Measurements from ENCODE around the gene ACD. TPM values are rescaled to one million over a fixed set of nuclear protein-coding genes. Genes with fewer than 3 reads are reported as not detected.

The ACD gene
- polyA plus RNA-seq, 3 donors: 19.1 to 20.5 (median 19.8) TPM

- no peak for DNase-seq (ENCODE audit: low read depth in 3 of 3, low spot score in 2 of 3)
Observed at GRCh38 chr16:67676516-67676915, 16.5 kb upstream of the ACD start.

- DNase-seq (ENCODE audit: low read depth in 3 of 3, low spot score in 2 of 3): no peak
Observed at GRCh38 chr16:67675999-67676398, 15.9 kb upstream of the ACD start.

- DNase-seq (ENCODE audit: low read depth in 3 of 3, low spot score in 2 of 3): no peak
Observed at GRCh38 chr16:67675579-67675935, 15.5 kb upstream of the ACD start.

GRCh38 chr16:67674851-67675578 lies 15.0 kb upstream of the ACD start:
- DNase-seq (ENCODE audit: low read depth in 3 of 3, low spot score in 2 of 3): no peak

DNA sequence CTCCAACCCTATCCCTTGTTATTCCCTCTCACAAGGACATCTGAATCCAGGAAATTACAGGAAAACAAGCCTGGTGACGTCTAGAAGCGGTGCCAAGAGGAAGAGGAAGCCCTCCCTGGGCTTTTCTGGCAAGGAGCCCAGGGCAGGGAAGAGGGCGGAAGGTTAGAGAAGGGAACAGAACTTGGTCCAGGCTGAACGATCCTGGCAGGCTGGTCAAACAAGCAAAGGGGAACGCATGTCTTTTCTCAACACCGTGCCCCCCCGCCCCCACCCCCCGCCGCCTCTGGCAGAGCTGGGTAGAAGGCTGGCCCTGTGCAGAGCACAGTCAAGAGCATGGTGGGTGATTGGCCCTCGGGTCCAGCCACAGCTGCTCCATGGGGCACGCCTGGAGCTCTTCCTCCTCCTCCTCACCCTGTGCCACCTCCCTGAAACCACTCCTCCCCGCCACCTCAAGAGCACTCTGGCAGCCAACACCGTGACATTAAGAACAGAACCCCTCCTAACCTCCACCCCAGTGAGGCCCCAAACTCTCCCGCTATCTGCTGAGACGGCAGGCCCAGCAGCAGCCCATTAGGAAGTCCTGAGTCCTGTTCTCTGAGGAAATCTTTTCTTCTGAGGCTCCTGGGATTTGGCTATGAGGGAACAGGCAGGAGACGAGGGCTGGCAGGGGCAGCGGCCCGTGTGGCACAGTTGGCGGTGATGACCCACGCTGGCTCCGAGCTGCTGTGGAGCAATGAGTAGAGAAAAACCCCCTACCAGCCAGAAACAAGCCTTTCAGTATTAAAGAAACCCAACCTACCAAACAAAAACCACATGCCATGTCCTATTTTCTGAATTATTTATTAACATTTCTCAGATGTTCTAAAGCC lies 13.9 kb upstream of the ACD start:
- no peak for DNase-seq (ENCODE audit: low read depth in 3 of 3, low spot score in 2 of 3)

GRCh38 chr16:67672739-67673662 lies 12.9 kb upstream of the ACD start:
- no peak for DNase-seq (ENCODE audit: low read depth in 3 of 3, low spot score in 2 of 3)

- DNase-seq (ENCODE audit: low read depth in 3 of 3, low spot score in 2 of 3): no peak
Observed at GRCh38 chr16:67672306-67672705, 12.2 kb upstream of the ACD start.

GRCh38 chr16:67669499-67670101 lies 9.5 kb upstream of the ACD start:
- no peak for DNase-seq (ENCODE audit: low read depth in 3 of 3, low spot score in 2 of 3)

GRCh38 chr16:67668495-67669157 lies 8.6 kb upstream of the ACD start:
- DNase-seq (ENCODE audit: low read depth in 3 of 3, low spot score in 2 of 3): no peak

DNA sequence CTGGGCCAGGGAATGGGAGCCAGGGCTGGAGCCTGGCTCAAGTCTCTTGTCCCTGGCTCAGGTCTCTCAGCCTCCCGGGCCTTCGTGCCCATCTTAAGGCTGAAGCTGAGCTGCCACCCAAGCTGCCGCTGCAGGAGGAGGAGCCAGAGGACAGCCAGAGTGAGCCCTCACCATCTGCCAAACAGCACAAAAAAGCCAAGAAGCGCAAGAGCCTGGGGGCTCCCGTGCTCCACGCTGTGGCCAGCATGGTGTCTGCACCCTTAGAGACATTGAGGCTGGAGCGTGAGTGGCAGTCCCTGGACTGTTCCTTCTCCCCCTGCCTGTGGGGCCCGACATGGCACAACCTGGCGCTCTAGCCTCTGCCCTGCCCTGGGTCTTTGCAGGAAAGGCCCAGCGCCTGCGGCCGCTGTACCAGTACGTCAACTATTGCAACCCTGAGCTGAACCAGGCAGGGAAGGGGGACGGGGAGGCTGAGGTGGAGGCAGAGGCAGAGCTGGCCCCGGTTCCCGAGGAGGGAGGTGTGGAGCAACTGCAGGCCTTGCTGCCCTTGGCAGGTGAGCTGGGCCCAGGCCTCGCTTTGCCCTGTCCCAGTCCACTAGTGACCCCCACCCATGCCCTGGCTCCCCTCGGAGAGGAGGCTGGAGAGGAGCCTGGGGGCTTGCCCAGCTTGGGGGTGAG lies 7.9 kb upstream of the ACD start:
- peak in 2 of 3 donors; percentile 65 to 81 for DNase-seq (ENCODE audit: low read depth in 3 of 3, low spot score in 2 of 3)

- no peak for DNase-seq (ENCODE audit: low read depth in 3 of 3, low spot score in 2 of 3)
Observed at GRCh38 chr16:67667453-67667816, 7.4 kb upstream of the ACD start.

DNA sequence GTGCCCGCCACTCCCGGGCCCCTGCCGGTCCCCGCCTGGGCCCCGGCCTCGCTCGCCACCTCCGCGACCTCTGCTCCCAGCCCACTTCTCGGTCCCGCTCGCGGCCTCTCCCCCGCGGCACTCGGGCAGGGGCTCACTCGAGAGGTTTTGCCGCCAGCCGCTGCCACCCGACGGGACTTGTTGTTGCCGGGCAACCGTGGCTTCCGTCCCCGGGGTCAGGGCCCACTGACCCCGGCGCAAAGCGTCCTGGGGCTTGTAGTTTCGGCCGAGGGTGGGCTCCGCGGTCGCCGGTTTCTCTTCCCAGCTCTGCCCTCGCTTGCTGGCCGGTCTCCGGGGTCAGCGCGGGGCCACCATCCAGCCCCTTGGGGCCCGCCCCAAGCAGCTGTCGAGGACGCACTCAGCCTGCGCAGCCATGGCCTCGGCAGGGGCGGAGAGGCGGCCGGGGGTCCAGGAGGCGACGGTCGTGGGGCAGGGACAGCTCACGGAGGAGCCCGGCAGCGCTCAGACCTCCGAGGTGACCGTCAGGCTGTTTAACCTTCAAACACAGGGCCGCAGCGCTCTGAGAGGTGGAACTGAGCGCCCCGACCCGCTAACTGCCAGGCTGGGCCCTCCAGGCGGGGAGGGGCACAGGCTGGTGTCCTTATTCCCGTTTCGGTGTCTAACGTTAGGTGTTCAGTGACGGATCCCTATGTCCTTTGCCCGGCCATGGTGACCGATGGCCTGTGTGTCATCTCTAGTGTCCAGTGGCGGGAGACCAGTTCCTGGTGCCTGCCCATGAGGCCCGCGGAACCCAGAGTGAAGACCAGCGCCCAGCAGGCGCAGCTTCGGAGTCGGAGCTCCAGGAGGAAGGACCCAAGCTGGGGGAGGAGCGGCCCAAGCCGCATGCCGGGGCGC lies 6.7 kb upstream of the ACD start, which contains the start of the genes C16orf86 and ENKD1:
Gene C16orf86, plus strand, starts transcription at position 256 of the 894 bp plus-strand sequence. Its CDS starts 157 bp downstream, at position 413.
Gene ENKD1, minus strand, starts transcription at position 192 of the 894 bp plus-strand sequence. CDS start 308 bp downstream, outside the sequence.
- peak in 1 of 3 donors; percentile 71 for DNase-seq (ENCODE audit: low read depth in 3 of 3, low spot score in 2 of 3)

DNA sequence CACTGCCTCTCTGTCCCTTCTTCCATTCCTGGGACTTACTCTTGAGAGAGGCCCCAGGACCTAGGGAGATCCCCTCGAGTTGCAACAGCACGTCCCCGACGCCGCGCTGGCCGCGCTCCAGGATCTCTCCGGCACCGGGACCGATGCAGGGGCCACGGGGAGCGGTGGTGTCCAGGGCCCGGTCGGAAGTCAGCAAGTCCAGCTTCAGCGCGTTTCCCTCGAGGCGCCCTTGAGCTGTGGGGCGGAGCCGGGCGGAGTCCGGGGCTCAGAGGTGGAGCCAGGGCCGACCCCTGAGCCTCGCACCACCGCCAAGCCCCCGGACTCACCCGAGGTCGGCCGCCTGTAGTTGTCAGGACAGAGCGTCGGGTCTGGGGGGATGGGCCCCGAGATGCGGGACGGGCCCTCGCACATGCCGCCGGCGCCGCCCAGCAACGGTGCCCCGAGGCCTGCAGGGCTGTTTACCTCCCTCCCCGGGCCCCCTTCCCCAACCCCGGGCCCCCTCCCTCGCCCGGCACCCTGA lies 6.0 kb upstream of the ACD start:
- DNase-seq (ENCODE audit: low read depth in 3 of 3, low spot score in 2 of 3): no peak

DNA sequence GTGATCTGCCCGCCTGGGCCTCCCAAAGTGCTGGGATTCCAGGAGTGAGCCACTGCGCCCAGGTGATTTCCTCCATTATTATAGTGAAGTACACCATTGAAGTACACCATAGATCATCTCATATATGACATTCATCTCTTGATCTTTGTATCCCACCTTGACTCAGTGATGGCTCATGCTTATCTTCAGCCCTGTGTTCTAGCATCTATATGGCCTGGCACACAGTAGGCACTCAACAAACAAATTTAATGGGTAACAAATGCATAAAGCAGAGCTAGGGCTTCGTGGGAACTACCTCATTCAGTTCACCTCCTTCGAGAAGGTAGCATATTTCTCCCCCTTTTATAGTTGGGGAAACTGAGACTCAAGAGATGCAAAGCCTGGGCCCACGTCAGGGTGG lies 5.5 kb upstream of the ACD start:
- no peak for DNase-seq (ENCODE audit: low read depth in 3 of 3, low spot score in 2 of 3)

- no peak for DNase-seq (ENCODE audit: low read depth in 3 of 3, low spot score in 2 of 3)
Observed at GRCh38 chr16:67664871-67665270, 4.8 kb upstream of the ACD start.

DNA sequence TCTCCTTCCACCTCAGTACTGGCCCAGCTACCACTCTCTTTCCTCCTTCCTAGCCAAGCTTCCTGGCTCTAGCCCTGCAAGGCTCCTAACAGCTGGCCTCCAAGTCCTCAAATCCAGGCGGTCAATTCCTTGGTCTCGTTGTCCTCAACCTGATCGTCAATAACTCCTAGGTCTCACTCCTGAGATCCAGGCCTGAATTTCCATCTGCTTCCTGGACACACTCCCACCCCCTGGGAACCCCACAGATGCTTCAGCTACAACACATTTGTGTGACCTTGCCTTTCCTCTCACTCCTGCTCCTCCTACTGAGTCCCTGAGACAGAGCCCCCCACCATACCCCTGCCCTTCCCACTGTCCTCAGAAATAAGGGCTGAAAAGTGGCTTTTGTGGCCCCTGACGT lies 4.2 kb upstream of the ACD start:
- no peak for DNase-seq (ENCODE audit: low read depth in 3 of 3, low spot score in 2 of 3)

- no peak for DNase-seq (ENCODE audit: low read depth in 3 of 3, low spot score in 2 of 3)
Observed at GRCh38 chr16:67663877-67664222, 3.8 kb upstream of the ACD start.
